MV-4-11 (cell line): Measurements from ENCODE around the gene DPYSL5.

Experiments used
- DNase-seq: peaks from one replicate; lab custom pipeline; 2025; lab: John Stamatoyannopoulos, UW

The DPYSL5 gene

DNA sequence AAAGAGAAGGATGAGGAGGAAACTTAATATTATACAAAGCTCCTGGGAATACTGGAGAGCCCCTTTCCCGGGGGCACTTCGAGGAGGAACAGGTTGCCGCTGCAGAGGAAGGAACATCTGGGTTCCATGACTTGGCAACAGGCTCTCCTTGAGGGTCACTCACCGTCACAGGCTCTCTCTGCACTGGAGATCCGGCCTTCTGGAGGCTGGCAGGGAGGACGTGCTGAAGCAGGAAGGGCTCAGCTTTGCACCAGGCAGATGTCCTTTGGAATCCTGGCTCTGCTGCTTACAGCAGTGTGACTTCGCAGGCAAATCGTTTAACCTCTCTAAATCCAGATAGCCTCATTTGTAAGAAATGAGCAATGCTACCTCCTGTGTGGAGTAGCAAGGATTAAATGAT lies 2.9 kb upstream of the DPYSL5 start:
- DNase-seq, result no peak

DNA sequence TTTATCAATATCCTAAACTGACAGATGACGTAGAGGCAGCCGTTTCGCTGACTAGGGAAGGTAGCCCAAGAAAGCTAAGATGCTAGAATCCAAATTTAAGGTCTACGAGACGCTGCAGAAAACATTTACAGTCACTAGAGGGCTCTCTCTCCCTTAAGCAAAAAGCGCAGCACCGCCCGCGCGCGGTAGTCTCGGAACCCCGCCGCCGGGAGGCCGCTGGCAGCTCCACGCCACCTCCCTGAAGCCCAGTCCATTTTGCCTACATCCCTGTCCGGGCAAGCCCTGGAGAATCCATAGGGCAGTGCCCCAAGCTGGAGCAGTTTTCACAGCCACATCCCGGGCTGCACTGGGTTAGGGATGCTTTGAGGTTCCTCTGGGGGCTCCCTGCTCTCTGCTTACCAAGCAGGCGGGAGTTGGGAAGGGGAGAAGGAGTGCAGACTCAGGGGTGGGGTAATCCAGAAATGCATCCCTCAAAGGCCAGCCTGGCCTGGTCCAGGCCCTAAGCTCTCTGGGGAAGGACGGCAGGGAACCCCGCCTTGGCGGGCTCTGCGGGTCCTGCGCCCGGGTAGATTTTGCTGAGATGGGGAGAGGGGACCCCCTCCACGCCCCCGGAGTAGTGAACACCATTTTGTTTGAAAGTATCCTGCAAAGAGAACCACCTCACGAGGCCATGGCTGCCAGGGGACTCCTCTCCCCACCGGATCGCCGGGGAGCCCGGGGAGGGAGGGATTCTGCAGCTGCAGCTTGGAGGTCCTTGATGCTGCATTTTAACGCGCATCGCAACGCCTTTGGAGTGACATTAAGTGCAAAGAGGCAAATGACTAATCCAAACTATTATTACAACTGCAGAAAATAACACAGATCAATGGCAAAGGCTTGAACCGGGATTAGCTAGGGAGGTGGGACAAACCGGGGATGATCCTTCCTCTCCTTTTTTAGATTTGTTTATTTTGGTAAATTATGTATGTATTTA lies 1.3 kb upstream of the DPYSL5 start:
- DNase-seq, result peak; percentile 66

DNA sequence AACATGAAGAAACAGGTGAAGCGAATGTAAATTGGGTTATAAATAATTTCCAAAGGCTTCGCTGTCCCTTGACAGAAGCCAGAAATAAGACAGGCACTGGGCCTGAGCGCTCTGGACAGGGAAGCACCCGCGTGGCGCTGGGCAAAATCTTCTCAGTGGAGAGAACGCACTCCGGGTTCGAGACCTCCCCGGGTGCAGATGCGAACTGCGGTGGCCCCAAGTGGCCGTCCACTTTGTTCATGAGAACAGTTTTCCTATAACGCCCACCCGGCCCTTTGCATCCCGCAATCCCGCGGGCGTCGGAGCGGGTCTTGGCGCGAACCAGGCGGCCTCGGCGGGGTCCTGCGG lies 651 bp upstream of the DPYSL5 start:
- DNase-seq, result no peak

DNA sequence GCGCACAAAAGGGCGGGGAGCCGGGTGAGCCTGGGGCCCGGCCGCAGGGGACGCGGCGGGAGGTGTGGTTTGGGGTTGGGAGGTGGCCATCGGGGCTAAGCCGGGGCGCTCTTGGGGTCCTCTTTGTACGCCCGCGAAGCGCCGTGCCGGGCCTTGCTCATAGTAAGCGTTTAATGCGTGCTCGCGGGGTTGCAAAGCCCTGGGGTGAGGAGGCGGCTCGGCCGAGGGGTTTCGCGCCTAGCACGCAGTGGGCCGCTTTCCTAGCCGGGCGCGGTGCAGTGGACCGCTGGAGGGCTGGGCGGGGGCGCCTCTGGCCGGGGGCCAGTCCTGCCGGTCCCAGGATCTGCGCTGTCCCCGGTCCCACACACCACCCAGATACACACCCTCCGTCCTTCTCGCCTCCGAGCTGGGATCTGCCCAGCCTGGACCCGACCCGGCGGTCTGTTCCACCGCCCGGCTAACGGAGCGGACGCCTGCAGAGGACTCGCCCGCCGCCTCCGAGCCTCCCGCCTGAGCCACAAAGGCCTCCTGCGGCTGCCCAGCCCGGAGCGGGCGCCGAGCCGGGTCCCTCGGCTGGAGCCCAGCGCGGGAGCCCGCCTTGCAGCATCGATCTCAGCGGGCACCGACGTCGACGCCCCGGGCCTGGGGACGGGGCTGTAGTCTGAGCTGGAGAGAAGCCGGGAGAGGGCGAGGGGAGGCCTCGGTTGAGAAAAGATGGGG lies 564 bp downstream of the DPYSL5 start:
- DNase-seq, result no peak

DNA sequence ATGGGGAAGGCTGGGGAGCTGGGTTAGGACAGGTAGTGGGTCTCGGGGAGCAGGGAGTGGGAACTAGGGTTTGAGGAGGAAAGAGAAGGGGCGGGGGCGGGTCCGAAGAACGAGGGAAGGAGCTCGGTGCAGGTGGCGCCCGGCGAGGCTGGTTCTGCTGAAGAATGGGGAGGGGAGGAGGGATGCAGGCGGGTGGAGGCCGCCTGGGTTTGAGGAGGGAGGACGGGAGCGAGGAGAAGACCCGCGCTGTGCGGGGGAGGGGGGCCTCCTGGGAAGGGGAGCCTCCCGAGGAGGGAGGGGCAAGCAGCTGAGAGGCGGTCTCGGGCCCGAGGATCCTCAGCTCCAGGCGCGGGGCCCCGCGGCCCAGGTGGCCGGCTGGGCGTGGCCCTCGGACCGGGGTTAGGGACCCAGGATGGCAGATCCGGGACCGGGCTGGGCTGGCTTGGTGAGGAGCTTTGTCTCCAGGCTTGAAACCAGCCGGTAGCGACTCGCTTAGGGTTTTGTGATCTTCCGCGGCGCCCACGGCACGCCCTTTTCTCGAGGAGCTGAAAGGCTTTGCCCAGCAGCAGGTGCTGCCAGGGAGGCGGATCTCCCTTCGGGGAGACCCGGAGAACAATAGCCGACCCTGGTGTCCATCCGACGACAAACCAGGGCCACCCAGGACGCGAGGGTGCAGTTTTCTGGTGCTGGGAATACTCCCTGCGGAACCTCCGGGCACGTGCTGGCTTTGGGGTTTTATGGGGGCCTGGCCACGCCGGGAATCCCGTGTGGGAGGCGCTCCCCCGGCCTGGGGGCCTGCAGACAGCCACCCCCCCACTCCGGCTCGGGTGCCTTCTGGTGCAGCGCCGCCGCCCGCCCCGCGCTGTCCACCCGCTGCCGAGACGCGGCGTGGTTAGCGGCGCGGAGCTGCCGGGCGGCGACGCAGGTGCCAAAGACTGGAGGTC lies 1.4 kb downstream of the DPYSL5 start:
- no peak for DNase-seq

DNA sequence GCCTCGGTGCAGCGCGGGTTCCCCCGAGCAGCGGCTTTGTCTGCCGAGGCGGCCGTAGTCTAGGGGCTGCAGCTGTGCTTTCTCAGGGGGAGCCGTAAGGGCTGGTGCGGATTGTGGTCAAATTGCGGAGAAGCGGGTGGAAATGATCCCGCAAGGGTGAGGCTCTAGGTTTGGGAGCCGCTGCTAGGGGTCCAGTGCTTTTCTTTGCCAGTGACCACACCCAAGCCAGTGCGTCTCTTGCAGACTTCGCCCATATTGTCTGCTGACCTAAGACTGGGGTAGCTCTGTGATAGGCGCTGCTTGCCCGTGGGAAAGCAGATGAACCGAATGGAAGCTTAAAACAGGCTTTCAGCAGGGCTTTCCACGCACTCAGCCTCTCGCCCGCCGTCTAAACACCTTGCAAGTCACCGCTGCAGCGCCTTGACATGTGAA lies 2.1 kb downstream of the DPYSL5 start:
- DNase-seq, result no peak

DNA sequence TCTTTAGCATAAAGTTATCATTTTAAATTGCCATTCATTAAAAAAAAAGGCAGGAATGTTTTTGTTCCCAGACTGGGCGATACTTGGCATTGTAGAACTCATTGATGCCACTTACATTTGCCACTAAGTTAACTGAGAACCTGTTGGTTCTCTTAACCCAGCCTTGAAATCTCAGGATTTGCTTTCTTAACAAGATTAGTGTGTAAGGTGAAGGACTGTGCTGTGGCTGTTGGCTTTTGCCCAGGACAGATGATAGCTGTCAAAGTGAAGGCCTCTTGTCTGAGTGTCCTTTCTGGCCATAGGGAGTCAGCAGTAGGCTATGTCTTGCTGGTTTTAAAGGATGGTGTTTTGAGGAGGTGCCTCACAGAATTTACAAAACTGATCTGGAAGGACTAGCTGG lies 2.6 kb downstream of the DPYSL5 start:
- no peak for DNase-seq

DNA sequence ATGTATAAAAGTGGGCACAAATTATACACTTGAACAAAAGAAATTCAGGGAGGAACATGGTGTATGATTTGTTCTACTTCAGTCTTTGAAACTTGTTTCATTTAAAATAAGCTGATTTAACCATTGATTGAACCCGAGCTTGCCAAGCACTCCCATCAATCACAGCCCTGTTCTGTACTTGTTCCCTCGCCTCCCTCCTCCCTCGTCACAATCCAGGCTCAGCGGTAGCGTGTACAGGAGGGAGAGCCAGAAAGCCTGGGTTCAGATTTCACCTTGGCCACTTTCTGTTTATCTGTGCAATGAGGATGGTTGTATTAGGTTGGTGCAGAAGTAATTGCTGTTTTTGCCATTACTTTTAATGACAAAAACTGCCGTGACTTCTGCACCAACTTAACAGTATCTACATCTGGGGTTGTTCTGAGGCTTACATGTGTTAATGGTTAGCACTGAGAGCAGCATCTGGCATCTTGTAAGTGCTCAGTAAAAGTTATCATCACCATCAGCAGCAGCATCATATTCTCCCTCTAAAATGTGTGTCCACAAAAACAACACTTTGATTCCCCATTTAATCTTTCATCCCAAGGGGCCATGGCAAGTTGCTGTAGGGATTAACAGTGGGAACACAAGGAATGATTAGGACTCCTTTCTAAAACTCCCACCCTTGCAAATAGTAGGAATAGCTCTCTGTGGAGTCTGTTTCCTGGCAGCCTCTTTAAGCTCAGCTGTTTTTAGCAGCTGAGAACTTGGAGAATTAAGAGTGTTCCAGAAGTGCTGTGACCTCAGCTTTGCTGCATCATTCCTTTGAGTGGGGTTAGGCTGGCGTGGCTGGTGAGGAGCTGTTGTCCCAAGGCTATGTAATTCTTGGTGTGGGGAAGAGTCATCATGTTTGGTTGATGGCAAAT lies 4.7 kb downstream of the DPYSL5 start:
- no peak for DNase-seq

DNA sequence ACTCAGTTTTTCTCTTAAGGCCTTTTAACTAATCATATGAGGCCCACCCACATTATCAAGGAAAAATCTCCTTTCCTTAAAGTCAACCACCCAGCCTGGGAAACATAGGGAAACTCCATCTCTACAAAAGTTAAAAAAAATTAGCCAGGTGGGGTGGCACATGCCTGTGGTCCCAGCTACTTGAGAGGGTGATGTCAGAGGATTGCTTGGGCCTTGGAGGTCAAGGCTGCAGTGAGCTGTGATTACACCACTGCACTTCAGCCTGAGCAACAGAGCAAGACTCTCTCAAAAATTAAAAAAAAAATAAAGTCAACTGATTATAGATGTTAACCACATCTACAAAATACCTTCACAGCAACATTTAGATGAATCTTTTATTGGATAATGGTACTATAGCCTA lies 5.8 kb downstream of the DPYSL5 start:
- no peak for DNase-seq

DNA sequence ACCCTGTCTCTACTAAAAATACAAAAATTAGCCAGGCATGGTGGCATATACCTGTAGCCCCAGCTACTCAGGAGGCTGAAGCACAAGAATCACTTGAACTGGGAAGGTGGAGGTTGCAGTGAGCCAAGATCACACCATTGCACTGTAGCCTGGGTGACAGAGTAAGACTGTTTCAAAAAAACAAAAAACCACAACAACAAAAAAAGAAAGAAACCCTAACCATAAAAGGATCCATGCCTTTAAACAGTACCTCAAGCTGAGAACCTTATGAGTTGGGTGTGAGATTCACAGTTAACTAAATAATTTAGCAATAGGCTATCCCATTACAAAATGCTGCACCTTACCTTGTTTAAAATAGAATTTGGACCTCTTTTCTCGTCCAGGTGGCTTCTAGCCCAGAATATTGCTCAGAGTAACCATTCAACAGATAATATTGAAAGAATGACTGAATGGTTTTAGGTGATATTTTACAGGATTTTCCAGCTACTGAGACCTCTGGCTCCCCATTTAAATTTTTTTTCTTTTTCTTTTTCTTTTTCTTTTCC lies 6.4 kb downstream of the DPYSL5 start:
- no peak for DNase-seq

DNA sequence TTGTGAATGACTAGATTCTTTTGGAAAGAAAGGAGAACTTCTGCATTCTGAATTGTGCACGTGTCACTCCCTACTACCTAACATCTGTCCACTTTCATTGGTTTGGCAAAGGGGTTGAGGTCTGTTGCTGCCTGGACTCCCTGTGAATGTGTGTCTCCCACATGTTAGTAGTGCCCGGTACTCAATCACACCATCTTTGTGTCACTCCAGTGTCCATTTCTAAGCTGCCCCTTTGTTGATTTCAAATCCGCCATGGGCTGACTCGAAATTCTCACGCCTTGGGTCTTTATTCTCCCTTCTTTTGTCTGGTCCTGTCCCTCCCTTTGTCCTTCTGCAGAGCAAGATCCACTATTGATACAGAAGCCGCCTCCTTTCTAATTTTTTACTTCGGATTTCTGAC lies 7.5 kb downstream of the DPYSL5 start:
- DNase-seq, result no peak

DNA sequence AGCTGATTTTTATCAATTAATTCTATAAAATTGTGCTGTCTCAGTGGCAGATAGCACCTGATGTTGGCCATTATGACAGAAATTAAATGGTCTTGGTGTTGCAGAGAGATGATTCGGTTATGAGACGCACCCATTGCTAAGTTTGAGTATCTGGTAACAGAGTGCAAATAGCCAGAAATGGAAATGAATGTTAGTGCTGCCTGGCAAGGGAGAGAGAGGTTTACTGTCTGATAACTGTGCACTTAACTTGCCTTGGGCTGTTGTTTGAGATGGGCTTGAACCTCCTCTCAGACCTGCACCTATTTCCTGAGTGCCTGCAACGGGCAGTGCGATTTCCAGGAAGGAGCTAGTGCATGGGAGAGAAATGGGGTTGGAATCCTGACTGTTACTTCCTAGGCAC lies 11.7 kb downstream of the DPYSL5 start:
- DNase-seq, result no peak

DNA sequence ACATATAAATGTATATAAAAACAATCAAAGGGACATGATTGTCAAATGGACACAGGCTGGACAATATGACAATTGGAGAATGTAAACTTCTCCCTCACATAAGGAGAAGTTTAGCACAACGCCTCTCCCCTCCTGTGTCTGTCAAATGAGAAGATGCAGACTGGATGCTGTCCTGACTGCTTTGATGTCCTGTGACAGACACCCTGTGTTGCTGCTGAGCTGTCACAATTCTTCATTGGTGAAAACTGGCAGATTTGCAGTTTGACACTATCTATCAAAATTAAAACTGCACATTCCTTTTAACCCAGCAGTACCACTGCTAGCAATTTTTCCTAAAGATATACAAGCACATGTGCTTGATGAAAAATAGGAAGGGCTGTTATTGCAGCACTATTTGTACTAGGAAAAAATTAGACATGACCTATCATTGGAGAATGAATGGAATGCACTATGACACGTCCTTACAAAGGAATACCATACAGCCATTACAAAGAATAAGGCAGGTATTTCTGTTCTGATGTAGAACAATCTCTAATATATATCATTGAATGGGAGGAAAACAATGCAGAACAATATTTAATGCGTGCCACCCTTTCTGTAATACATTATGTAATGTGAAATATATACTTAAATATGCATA lies 12.4 kb downstream of the DPYSL5 start:
- no peak for DNase-seq

DNA sequence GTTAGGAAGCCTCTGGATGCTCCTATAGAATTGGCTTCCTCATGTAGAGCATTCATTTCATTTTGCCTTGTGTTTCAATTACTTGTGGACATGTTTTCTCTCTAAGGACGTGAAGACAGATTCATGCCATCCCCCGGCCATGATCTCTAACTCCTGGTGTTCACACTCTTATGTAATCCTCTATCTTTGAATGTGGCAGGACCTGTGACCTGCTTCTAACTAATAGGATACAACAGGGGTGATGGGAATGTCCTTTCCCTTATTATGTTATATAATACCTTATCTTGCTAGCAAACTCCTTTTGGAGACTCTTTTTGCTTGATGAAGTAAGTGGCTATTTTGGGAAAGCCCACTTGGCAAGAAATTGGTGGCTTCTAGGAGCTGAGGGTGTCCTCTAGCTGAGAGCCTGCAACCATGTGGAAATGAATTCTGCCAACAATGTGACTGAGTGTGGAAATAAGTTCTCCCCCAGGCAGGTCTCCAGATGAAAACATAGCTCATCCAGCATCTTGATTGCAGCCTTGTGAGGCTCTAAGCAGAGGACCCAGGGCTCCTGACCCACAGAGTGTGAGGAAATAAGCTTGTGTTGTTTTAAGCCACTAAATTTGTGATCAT lies 13.8 kb downstream of the DPYSL5 start:
- no peak for DNase-seq

DNA sequence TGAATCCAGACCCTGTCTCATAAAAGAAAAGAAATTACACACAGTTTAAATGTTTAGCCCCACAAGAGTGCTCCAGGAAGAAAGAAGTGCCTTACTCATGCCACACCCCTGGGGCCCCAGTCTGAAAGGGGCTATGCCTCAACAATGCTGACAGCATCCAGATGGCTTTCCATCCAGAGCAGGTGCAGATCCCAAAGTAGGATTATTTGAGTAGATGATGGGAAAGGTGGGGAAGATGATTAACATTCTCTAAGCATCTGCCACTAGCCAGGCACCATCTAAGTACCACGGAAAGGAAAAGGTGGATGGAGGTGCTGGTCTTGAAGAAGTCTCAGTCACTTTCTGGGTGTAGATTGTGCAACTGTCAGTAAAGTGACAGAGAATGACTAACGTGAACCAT lies 16.3 kb downstream of the DPYSL5 start:
- no peak for DNase-seq

DNA sequence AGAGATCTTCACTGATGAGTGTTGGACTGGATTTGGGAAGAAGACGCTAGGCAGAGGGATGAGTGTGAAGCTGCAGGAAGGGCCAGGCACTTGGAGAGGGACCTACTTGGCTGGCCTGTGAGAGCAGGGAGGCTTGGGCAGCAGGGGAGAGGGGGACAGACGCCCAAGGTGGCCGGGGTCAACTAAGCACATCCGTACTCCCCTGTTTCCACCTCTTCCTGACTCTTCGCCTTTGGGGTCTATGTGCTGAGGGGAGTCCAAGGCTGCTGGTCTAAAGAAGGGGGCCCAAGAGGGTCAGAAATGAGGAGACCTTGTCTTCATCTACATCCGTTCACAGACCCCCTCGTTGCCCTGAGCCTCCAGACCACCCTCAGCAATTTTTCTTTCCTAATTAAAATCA lies 16.7 kb downstream of the DPYSL5 start:
- no peak for DNase-seq

DNA sequence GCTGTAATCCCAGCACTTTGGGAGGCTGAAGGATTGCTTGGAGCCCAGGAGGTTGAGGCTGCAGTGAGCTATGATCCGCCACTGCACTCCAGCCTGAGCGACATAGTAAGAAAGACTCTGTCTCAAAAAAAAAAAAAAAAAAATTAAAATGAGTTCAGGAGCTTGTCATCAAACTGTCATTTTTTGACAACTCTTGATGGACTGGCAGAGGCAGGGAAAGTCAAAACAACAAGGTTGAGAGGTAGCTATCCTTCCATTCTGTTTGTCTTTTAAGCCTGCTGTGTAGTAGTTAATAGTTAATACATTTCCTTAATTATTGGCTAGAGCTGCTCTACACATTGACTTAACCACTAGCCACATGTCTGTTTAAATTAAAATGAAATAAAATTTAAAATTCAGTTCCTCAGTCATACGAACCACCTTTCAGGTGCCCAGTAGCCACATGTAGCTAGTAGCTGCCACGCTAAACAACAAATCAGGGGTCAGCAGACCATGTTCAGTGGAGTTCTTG lies 22.7 kb downstream of the DPYSL5 start:
- no peak for DNase-seq

DNA sequence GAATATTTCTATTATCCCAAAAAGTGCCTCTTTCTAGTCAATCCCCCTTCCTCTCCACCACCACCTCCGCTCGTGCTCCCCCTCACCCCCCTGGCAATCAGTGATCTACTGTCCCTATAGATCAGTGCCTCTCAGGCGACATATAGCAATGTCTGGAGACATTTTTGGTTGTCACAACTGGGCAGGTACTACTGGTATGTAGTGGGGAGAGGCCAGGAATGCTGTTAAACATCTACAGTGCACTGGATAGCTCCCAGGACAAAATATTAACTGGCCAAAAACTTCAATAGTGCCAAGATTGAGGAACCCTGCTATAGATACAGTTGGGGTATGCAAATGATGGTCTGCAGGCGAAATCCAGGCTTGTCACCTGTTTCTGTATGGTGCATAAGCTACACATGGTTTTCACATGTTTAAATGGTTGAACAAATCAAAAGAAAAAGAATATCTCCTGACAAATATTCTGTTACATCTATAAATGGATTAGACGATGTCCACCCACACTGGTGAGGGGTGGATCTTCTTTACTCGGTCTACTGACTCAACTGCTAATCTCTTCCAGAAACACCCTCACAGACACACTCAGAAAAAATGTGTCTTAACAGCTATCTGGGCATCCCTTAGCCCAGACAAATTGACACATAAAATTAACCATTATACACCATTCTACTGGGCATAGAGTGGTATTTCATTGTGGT lies 25.5 kb downstream of the DPYSL5 start:
- no peak for DNase-seq

DNA sequence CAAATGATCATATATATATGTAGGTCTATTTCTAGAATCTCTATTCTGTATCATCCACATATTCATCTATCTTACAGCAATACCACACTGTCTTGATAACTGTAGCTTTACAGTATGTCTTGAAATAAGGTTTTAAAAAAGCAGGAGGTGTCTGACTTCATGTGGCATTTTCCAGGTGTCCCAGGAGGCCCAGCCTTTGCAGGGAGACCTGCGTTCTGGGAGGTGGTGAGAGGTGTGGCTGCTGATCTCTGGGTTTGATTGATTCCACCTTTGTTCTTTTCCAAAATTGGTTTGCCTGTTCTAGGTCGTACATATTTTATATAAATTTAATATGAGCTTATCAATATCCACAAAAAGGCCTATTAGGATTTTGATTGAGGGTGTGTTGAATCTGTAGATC lies 26.6 kb downstream of the DPYSL5 start:
- no peak for DNase-seq
